ENCODE measurements around the gene SLFNL1.

DNA sequence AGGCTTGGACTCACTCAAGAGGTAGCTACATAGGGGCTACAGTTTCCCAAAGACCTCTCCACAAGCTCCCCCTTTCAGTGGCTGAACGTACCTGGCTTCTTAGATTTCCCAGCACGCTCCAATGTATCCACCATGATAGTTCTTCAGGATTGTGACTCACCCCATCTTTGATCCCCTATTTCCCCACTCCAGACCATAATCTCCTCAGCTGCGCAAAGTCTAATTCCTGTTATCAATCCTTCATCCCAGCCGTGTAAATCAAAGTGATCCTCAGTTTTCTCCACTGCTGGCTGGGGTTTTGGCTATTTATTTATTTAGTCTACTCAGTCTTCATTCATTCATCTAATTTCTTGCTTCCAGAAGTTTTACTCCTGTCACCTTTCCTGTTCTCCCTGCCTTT, 55.1 kb downstream of the SLFNL1 start:
- TF ChIP-seq POLR2A (IDR thresholded peaks at IDR 0.05; ENCODE audit: low read depth, low read length): no peak
- no peak for TF ChIP-seq TAF1 (IDR thresholded peaks at IDR 0.05; ENCODE audit: borderline replicate concordance, low read depth, low read length)
